ENCODE measurements around the gene MRPL58. TPM values are rescaled to one million over a fixed set of nuclear protein-coding genes. Genes with fewer than 3 reads are reported as not detected.
A peak's percentile ranks its signal among the peaks of the same experiment; 100 is the strongest.
"Not testable (repeated sequence)": the region's sequence is repeated elsewhere in the genome, so short reads cannot be mapped to it uniquely, and the experiment has no call there.

MRPL58 gene
- total RNA-seq, 1 experiment from 2014 or later: 58.8 TPM

DNA sequence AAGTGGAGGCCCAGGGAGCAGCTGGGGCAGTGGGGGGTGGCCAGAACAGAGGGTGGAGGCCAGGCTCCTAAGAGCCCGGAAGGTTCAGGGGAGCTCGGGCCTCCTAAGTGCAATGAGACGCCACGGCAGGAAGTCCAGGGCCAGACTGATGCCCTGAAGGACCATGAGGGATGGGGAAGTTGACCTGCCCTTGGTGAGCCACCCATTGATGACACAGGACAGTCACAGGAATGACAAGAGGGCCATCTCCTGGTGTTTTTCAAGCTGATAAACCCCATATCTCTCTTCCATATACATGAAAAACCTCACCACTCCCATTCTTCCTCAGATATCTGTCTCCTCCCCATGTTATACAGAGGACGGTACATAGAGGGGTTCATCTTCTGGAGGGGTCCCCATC, 5.8 kb upstream of the MRPL58 start:
- no peak for DNase-seq (ENCODE audit: low read depth)
- in situ Hi-C loops (cut with HindIII; ENCODE audit: low pct_unique_long_range_greater_than_20kb, low sequenced_read_pairs): no loop called here

DNA sequence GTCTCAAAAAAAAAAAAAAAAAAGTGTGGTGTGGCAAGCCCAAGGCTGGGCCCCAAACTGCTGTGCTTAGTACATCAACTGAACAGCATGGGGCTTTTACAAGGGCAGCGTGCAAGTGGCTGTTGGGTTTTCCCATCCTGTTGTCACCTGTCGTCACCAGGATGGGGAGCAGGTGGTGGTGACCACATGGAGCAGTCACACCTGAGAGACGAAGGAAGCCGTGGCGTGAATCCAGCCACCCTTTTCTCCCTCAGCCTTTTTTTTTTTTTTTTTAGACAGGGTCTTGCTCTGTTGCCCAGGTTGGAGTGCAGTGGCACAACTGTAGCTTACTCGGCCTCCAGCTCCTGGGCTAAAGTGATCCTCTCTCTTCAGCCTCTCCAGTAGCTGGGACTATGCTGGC, 4.1 kb upstream of the MRPL58 start:
- DNase-seq (ENCODE audit: low read depth): no peak
- in situ Hi-C loops (cut with HindIII; ENCODE audit: low pct_unique_long_range_greater_than_20kb, low sequenced_read_pairs): no loop called here

DNA sequence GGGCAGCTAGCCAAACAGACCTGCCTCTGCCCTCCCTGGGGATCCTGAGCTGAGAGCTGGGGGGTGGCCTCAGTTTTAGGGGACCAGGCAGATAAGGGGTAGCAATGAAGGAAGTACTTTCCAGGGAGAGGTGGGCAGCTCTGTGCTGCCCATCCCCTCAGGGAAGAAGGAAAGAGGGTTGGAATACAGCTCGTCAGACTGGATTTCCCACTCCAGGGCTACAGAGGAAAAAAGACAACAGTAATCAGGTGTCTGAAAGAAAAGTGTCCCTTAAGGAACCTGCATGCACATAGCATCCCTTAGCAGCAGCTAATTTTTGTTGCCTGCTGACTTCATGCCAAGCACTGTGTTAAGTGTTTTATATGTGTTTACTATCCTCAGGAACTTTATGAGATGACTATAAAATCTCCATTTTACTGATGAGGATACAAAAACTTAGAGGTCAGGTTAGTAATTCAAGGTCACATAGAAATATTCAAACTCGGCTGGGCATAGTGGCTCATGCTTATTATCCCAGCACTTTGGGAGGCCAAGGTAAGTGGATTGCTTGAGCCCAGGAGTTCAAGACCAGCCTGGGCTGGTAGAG, 3.2 kb upstream of the MRPL58 start:
- in situ Hi-C loops (cut with HindIII; ENCODE audit: low pct_unique_long_range_greater_than_20kb, low sequenced_read_pairs): no loop called here
- no peak for DNase-seq (ENCODE audit: low read depth)

DNA sequence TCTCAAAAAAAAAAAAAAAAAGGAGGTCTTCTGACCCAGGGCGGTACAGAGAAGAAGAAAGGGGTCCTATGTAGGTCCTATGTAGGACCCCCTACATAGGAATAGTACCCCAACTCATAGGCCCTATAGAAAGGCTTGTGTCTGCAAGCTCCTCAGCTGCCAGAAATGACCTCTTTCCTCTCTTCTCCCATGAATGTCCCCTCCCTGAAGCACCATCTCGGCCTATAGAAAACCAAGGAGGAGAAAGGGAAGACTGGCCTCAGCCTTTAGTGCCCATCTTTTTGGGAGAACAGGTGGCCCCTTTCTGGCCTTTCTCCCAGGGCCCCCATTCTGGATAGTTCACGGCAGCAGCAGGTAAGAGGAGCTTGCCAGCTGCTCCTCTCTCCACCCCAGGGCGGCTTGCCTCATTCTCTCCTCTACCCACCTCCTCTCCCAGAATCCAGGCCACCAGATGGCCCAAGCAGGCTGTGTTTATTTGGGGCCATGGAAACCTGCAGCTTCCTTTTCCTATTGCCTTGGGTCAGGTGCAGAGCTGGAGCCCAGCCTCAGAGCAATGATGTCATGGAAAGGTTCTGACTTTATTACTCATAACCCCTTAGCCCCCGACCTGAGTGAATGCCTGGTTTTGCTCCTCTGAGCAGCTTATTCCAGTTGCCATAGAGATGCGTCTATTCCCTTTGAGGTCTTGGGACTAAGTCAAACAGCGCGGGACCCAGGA, 1.6 kb upstream of the MRPL58 start:
- in situ Hi-C loops (cut with HindIII; ENCODE audit: low pct_unique_long_range_greater_than_20kb, low sequenced_read_pairs): no loop called here
- DNase-seq (ENCODE audit: low read depth): peak; percentile 52

DNA sequence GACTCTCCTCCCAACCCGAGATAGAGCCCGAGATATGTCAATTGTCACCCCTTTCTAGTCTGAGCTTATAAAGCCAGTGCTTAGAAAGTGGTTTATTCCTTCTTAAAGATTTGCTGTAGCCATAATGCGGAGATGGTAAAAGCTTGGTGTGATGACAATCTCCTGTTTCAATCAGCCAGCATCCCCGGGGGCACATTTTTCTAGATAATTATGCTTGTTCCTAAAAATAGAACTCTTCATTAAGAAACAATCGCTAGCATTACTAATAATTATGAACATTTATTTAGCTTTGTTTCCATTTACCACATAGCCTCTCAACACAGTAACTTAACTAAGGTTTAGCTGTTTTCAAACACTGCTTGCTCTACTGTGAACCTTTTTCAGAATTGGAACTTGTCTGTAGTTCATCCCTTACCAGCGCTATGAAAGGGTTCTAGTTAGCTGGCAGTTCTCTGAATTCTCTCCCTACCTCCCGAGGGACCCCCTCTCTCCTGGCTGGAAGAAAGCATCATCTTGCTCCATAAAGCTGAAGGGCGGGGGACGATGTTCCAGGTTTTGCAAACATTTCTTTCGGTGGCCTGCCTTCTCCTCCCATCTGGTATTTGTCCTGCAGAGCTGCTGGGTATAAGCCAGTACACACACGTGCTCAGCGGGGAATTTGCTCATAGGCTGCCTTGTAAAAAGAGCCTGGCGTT, 922 bp upstream of the MRPL58 start:
- in situ Hi-C loops (cut with HindIII; ENCODE audit: low pct_unique_long_range_greater_than_20kb, low sequenced_read_pairs): no loop called here
- DNase-seq (ENCODE audit: low read depth): no peak

DNA sequence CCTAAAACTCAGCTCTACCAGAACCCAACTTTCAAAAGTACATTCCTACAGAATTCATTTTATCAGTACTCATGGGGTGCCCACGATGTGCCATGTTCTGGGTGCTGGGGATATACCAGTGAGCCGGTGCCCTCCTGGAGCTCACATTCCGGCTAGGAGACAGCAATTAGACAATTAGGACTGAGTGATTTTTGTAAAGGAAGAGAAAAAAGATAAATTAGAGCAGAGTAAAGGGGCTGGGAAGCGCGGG, 449 bp upstream of the MRPL58 start:
- in situ Hi-C loops (cut with HindIII; ENCODE audit: low pct_unique_long_range_greater_than_20kb, low sequenced_read_pairs): no loop called here

DNA sequence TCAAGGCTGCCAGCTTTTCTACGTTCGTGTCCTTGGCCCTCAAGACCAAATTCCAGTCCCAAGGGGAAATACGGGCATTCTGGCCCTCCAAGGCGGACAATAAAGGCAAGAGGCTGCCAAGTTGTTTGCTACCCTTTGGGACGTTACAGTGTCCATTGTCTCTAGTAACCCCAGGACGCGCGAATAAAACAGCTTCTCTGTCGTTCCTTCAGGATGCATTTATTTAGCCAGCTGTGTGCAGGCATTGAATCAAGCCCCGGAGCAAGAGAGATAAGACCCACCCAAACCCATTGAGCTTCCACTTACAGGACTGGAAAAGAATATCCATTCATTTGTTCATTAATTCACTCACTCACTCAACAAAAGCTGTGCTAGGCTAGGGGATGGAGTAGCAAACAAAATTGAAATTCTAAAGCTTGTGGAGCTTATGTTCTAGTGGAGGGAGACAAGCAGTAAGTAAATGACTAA, 656 bp downstream of the MRPL58 start:
- no peak for DNase-seq (ENCODE audit: low read depth)
- in situ Hi-C loops (cut with HindIII; ENCODE audit: low pct_unique_long_range_greater_than_20kb, low sequenced_read_pairs): no loop called here

More for the DNA sequence above, 449 bp upstream of the MRPL58 start:
- no peak for DNase-seq (ENCODE audit: low read depth)

DNA sequence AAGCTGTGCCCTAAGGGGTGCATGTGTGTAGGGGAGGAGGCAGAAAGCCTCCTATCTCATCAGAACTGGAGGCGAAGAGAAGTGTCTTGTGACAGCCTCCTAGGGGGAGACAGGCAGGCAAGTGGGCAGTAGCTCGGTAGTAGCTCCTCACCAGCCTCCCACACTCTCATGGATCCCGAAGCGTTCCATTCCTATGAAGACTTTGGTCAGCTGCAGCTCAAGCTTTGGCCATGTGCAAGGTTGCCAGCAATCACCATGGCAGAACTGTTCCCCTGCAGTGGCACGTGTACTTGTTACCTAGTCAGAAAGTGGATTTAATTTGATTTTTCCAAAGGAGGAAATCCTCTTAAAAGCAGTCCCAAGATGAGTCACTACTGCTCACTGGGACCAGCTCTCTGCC, 6.7 kb downstream of the MRPL58 start:
- DNase-seq (ENCODE audit: low read depth): no peak
- in situ Hi-C loops (cut with HindIII; ENCODE audit: low pct_unique_long_range_greater_than_20kb, low sequenced_read_pairs): no loop called here

DNA sequence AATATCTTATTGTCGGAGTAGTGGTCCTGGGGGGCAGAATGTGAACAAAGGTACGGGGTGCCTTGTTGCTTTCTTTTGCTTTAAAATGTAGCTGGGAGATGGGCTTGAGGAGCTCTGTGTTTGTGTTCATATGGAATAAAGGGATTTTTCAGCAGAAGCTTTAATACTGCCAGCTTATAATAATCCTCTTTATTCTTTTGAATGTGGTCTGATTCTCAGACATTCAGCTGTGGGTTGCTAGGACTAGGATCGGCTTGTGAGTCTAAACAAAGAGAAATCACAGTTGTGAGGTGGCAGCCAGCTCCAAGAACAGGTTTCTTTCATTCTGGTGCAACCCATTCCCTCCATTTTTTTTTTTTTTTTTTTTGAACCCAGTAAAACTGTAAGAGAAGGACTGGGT, 7.2 kb downstream of the MRPL58 start:
- in situ Hi-C loops (cut with HindIII; ENCODE audit: low pct_unique_long_range_greater_than_20kb, low sequenced_read_pairs): no loop called here
- DNase-seq (ENCODE audit: low read depth): no peak

DNA sequence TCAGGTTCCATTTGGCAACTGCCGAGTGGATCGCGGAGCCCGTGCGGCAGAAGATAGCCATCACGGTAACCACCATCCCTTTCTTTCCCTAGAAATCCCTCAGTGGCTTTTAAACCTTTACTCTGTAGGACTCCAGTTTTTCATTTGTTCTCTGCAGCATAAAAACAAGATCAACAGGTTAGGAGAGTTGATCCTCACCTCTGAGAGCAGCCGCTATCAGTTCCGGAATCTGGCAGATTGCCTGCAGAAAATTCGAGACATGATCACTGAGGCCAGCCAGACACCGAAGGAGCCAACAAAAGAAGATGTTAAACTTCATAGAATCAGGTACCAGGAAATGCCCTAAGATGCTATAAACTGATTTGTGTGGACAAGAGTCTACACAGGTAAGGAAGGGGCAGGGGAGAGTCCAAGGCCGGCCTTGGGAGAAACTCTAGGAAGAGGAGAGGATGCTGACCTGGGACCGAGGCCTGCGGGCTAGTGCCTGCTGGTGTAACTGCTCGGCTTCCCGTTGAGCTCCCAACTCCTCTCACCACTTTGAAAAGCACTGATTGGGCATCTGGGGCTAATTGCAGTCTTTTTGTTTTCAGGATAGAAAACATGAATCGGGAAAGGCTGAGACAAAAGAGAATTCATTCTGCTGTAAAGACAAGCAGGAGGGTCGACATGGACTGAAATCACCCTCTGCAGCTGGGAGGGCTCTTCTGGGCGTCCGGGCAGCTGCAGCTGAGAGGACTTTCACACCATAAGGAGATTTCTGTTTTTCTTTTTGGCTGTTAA, 8.1 kb downstream of the MRPL58 start:
- no peak for DNase-seq (ENCODE audit: low read depth)
- in situ Hi-C loops (cut with HindIII; ENCODE audit: low pct_unique_long_range_greater_than_20kb, low sequenced_read_pairs): no loop called here

DNA sequence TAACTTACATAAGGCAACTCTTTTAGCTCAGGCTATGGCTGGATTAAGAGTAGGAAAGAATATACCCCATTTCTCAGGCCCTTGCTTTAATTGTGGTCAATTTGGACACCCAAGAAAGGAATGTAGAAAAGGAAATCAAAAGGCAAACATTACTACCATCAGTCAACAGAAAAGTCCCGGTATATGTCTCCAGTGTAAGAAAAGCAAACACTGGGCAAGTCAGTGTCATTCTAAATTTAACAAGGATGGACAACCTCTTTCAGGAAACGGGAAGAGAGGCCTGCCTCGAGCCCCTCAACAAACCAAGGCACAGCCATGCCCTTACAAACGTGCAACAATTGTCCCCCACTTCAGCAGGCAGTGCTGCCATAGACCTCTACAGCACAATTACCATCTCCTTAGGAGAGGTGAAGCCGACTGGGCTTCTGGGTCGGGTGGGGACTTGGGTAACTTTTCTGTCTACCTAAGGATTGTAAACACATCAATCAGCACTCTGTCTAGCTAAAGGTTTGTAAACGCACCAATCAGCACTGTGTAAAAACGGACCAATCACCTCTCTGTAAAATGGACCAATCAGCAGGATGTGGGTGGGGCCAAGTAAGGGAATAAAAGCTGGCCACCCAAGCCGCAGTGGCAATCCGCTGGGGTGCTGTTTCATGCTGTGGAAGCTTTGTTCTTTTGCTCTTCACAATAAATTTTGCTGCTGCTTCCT, 12.4 kb downstream of the MRPL58 start:
- no peak for DNase-seq (ENCODE audit: low read depth)
- in situ Hi-C loops (cut with HindIII; ENCODE audit: low pct_unique_long_range_greater_than_20kb, low sequenced_read_pairs): no loop called here

DNA sequence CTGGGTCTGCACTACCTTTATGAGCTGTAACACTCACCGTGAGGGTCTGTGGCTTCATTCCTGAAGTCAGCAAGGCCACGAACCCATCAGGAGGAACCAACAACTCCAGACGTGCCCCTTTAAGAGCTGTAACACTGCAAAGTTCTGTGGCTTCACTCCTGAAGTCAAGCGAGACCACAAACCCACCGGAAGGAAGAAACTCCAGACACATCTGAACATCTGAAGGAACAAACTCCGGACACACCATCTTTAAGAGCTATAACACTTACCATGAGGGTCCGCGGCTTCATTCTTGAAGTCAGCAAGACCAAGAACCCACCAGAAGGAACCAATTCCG, 12.9 kb downstream of the MRPL58 start:
- in situ Hi-C loops (cut with HindIII; ENCODE audit: low pct_unique_long_range_greater_than_20kb, low sequenced_read_pairs); DNase-seq (ENCODE audit: low read depth): not testable (repeated sequence)

DNA sequence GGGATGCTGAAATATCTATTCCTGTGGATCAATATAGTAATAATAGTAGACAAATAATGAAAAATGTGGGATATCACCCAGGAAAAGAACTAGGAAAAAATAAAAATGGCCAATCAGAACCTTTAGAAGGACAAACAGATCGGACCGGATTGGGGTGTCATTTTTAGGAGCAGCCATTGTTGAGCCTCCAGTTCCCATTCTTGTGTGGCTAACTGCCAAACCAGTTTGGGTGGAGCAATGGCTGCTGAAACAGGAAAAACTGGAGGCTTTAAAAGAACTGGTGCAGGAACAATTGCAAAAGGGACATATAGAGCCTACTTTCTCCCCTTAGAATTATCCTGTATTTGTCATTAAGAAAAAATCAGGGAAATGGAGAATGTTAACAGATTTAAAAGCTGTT, 14.2 kb downstream of the MRPL58 start:
- in situ Hi-C loops (cut with HindIII; ENCODE audit: low pct_unique_long_range_greater_than_20kb, low sequenced_read_pairs); DNase-seq (ENCODE audit: low read depth): not testable (repeated sequence)

DNA sequence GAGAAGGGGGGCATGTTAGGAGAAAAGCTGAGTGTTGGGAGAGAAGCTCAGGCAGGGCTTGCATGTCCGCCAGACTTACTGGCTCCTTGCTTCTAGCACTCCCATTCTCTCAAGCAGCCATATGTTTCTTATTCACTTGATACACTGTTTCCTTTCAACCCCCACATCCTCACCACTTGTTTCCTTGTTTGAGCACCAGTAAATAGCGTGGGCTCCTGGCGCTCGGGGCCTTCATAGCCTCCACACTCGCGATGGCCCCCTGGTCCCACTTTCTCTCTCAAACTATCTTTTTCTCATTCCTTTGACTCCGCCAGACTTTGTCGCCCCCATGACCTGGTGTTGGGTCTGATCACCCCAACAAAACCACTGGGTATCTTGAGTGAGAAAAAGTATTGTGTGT, 17.7 kb downstream of the MRPL58 start:
- no peak for DNase-seq (ENCODE audit: low read depth)
- in situ Hi-C loops (cut with HindIII; ENCODE audit: low pct_unique_long_range_greater_than_20kb, low sequenced_read_pairs): no loop called here

DNA sequence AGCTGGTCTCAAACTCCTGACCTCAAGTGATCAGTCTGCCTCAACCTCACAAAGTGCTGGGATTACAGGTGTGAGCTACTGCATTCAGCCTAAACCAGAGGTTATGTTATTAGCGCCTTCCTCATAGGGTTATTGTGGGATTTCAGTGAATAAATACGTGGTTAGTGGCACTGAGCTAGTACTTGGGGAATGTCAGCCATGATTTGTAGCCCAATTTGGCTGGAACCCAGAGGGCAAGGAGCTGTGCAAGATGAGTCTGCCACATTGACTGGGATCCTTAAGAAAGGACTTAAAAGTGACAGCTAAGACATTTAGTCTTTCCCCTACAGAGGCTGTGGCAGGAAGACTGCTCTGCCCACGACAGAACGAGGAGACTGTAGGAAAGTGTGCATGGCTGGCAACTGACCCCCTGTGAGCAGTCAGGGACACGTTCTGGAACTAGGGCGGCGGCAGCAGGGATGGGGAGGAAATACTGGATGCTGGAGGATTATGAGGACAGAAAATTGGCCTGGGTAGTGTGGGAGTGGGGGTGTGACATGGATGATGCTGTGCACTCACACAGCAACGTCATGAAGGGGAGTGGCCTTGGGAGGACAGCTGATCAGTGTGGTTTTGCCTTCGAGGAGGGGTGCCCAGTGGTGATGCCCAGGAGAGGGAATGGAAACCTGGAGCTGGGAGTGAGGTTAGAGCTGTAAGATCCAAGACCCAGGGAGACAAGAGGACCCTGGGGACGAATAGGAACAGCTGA, 19.7 kb downstream of the MRPL58 start:
- peak; percentile 62 for DNase-seq (ENCODE audit: low read depth)
- in situ Hi-C loops (cut with HindIII; ENCODE audit: low pct_unique_long_range_greater_than_20kb, low sequenced_read_pairs): no loop called here

DNA sequence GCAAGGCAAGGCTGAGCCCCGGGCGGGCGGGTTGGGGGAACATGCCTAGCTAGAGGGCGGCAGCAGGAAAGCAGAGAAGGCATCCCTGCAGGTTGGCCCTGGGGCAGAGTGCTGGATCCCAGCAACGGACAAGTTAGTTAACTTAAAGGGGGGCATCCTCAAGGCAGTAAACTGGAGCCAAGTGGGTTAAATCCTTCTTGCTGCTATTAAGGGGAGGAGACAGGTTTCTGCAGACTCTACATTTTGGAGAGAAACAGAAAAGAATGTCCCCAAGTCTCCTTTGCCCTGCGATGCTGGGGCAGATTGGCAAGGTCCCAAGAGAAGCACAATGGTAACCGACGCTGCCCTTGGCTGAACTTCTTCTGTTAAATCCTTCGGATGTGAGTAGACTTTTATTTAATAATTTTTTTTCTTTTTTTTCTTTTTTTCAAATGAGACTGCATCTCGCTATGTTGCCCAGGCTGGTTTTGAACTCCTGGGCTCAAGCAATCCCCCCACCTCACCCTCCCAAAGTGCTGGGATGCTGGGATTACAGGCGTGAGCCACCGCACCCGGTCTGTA, 20.3 kb downstream of the MRPL58 start:
- in situ Hi-C loops (cut with HindIII; ENCODE audit: low pct_unique_long_range_greater_than_20kb, low sequenced_read_pairs): no loop called here

DNA sequence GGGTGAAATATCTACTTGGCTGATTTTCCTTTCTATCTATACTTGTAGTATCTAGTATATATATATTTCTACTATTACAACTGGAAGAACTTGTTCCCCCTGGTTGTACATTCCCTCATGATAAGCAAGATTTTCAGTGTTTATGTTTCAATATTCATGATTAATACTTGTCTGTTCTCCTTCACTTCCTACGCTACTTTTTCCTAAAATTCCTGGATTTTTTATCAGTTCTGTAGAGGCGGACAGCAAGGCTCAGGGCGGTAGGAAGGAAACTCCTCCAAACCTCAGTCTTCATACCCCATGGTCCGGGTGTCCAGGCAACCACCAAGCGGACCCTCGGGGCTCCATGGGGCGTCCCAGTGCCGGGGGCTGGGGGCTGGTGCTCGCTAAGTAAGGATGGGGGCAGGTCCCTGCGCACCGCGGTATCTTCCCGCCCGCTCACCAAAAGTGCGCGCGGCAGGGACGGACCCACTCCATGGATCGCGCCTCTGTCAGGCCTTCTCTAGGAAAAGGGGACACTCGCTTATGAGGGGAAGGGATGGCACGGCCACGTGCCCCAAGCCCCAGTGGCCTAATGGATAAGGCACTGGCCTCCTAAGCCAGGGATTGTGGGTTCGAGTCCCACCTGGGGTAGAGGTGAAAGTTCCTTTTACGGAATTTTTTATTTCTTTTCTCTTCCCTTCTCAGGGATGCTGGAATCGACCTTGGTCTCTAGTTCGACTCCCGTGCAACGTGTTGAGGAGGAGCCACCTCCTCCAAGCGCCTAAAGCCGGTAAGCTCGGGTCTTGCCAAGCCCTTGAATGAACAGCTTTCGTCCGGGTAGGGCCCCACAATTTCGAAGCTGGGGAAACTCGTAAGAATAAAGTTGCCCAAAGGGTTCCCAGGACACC, 21.1 kb downstream of the MRPL58 start:
- in situ Hi-C loops (cut with HindIII; ENCODE audit: low pct_unique_long_range_greater_than_20kb, low sequenced_read_pairs): no loop called here
- DNase-seq (ENCODE audit: low read depth): peak; percentile 95

More for the DNA sequence above, 20.3 kb downstream of the MRPL58 start:
- peak; percentile 32 for DNase-seq (ENCODE audit: low read depth)
